HL-60 (cell line): ENCODE results near the gene MRPS2.

Experiments
- CTCF ChIP-seq: IDR thresholded peaks from one replicate; pipeline ENCODE4 v1.5.1; 2011; ENCODE audit warnings: low read length, control low read depth, inconsistent platforms; ENCODE audit not compliant: insufficient read depth
- GABPA ChIP-seq: IDR thresholded peaks from 2 replicates; pipeline ENCODE4 v1.6.1; 2012; ENCODE audit warnings: low read depth
- POLR2AphosphoS5 ChIP-seq: IDR thresholded peaks from 2 replicates; pipeline ENCODE4 v1.6.1; 2012; ENCODE audit warnings: low read depth
- REST ChIP-seq: IDR thresholded peaks from 2 replicates; pipeline ENCODE4 v1.6.1; 2012; ENCODE audit warnings: low read depth; ENCODE audit not compliant: insufficient replicate concordance
- SPI1 ChIP-seq: IDR thresholded peaks from 2 replicates; pipeline ENCODE4 v1.6.1; 2012; ENCODE audit warnings: low read depth, mild to moderate bottlenecking, borderline replicate concordance

GRCh38 chr9:135490980-135491464 is 9.5 kb upstream of the MRPS2 start:
- no peak for TF ChIP-seq CTCF
- TF ChIP-seq POLR2AphosphoS5: no peak
- no peak for TF ChIP-seq REST
- no peak for TF ChIP-seq SPI1
- TF ChIP-seq GABPA: no peak
